Measurements from ENCODE around the gene TUT1.

The TUT1 gene

GRCh38 chr11:62542111-62542745, 49.1 kb downstream of the TUT1 start:
- no peak for DNase-seq (ENCODE audit: low spot score)

GRCh38 chr11:62540804-62541701, 50.3 kb downstream of the TUT1 start:
- no peak for DNase-seq (ENCODE audit: low spot score)

DNA sequence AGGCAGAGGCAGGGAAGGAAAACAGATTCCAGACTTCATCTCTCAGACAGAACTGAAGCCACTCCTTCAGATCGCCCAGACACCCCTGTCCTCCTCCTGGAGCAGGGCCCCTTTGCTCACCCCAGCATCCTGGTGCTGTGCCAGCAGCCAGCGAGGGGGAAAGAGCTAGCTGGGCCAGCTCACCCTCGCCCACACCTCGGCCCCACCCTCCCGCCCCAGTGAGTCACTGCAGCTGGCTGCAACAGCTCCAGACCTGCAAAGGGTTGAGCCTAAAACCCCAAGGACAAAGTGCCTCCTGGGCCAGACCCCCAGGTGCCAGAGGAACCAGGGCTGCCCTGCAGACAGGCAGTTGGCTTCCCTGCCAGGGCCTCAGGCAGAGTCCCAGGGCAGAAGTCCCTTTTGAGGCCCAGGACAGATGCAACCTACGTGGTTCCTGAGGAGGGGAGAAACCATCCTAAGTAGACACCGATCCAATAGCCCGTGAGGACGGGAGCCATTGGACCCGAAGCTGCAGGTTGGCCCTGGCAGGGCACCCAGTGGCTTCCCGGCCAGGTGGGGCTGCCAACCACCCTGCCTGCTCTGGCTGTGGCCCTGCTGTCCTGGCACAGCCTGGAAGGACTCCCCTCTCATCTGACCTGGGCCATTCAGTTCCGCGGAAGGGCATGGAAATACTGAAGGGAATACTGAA, 51.9 kb downstream of the TUT1 start:
- no peak for DNase-seq (ENCODE audit: low spot score)

DNA sequence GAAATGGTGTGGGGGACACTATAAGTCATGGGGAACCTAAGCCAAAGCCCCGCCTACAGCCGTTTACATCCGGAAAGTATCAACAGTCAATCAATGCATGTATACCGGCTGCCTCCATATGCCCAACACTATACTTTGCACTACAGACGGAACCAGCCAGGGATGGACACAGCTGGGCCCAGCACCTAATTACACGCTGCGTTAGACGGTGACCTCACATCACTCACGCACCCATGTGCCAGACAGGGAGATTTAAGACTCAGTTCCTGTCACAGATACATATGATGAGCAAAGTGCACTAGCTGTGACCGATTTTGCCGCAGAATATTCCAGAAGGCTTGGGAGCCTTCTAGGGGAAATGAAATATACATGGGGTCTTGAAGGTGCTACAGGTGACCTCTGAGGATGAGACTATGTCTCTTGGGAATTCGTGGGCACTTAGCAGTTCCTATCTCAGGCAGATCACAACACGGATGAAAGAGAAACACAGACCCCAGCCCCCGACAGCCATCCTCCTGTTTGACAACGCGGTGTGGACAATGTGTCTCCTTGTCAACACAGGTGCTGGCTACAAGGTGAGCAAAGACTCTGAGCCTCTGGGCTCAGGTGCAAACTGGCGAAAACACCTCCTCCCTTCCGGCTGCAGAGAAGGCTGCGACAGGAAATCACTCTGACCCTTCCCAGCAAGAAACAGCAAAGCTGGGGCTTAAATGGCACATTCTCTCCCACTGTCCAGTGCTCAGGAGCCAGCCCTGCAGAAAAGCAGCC, 52.7 kb downstream of the TUT1 start:
- no peak for DNase-seq (ENCODE audit: low spot score)

DNA sequence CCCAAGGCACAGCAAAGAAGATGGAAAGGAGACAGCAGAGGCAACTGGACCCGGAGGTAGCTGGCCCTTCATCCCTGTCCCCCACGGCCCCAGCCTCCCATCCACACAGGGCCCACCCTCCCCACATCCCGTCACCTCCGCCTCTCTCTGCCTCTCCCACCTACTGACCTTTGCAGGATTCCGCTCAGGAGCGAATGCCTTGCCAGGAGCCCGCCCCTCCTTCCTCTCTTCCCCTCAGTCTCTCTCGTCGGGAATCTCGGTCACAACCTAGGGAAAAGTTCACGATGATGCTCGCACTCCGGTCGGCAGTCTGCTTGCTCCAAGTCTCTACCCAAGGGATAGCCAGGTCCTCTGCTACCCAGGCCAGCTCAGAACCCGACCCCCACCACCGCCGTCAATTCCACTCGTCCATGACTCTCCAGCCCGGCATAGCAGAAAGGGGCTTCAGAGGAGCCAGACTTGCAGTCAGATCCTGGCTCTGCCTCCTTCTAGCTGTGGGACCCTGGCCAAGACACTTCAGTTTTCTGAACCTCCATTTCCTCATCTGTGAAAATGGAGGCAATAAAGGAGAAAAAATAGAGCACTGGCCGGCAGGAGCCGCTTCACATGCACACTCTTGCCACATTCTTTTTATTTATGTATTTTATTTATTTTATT, 54.9 kb downstream of the TUT1 start:
- DNase-seq (ENCODE audit: low spot score) = no peak

- DNase-seq (ENCODE audit: low spot score) = no peak
Observed at GRCh38 chr11:62535802-62536201, 55.5 kb downstream of the TUT1 start.

DNA sequence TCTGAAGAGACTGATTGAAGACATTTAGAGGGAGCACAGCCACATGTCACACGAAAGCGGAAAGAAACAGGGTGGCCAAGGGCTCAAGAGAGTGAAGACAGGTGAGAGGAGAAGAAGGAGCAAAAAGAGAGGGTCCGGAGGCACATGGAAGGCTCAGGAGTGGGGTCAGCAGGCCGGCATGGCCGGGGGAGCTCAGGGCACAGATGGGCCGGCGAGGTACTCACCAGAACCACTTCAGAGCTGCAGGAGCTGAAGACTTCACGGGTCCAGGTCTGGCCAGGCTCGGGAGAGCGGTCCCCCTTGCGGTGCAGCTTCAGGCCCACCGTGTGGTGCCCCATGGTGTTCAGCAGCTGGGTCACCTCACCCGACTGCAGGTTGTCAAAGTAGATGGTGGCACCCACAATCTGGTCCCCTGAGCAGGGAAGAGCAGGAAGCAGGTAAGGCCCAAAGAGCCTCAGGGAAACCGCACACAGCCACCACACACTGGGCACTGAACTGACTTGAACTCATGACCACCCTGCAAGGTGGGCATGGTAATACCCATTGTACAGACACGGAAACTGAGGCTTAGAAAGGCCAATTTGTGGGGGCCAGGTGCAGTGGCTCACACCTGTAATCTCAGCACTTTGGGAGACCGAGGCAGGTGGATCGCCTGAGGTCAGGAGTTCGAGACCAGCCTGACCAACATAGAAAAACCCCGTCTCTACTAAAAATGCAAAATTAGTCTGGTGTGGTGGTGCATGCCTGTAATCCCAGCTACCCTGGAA, 56.4 kb downstream of the TUT1 start:
- DNase-seq (ENCODE audit: low spot score) = no peak

DNA sequence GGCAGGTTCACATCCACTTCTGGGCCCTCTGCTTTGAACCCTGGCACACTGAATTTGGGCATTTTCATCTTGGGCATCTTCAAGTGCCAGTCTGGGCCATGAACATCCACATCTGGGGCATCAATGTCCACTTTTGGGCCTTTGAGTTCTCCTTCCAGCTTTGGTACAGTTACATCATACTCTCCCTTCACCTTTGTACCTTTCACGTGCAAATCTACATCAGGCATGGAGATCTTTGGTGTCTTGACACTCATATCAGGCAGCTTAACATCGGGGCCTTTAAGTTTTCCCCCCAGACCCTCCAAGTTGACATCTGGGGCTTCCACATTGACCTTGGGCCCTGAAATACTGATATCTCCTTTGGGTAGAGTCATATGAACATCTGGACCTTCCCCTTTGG, 59.2 kb downstream of the TUT1 start:
- DNase-seq (ENCODE audit: low spot score) = no peak
